Stimulated activated CD8-positive, alpha-beta memory T cell treated with anti-CD3 and anti-CD28 coated beads, Interleukin-12 subunit alpha, Interleukin-12 subunit beta, amount 100 ng/mL, for 4 hours (primary cell): ENCODE data around the gene NKX3-2.
"Not testable (repeated sequence)": the region's sequence is repeated elsewhere in the genome, so short reads cannot be mapped to it uniquely, and the experiment has no call there.

ENCODE experiments used
- DNase-seq: peaks from one replicate; pipeline ENCODE4 v3.0.0-alpha.2; 2020; ENCODE audit warnings: low read depth

Gene NKX3-2

DNA sequence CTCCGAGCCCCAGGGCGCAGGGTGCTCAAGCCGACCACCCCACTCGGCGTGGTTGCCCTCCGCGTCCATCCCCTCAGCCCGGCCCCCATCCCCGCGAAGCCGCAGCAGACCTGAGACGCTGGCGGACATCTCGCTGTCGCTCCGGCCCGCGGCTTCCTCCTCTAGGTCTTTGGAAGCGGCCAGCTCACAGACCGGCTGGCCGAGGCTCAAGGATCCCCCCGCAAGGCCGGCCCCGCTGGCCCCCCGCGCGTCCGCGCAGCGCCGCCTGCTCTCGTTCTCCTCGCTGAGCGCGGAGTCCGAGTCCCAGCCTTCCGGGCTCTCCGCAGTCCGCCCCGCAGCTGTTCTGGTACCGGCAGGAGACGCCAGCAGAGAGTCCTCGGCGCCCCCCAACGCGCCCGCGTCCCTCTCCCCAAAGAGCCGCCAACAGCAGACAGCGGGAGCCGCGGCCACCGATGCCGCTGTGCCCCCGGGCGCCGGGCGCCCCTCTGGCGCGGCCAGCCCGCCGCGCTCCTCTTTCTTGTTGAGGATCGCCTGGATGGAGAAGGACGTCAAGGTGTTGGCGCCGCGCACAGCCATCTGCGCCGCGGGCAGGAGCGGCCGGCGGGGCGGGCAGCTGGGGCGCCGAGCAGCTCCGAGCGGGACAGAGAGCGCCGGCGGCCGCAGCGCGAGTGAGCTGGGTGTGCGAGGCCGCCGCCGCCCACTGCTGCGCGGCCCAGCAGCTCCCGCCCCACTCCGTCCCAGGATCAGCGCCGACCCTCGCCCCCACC is at the start of gene NKX3-2:
Gene NKX3-2, minus strand, starts transcription at position 670 of the 767 bp plus-strand sequence. Its CDS starts 94 bp downstream, at position 576.
- no peak for DNase-seq

DNA sequence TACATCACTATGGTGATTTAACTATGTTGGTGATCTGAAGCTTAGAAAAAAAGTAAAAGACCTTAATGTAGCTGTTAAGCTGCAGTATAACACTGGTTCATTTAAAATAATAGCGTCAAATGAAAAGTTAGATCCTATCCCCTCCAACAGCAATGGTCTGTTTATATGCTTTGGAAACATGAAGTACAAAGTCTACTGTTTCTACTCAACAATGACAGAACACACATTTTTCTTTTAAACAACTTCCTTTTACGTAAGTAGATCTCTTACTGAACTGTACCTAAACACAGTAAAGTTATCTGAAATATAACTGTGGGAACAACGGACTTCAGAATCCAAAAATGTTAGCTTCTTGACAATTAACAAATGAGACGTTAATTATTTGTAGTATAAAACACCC is 47.9 kb upstream of the NKX3-2 start:
- no peak for DNase-seq

DNA sequence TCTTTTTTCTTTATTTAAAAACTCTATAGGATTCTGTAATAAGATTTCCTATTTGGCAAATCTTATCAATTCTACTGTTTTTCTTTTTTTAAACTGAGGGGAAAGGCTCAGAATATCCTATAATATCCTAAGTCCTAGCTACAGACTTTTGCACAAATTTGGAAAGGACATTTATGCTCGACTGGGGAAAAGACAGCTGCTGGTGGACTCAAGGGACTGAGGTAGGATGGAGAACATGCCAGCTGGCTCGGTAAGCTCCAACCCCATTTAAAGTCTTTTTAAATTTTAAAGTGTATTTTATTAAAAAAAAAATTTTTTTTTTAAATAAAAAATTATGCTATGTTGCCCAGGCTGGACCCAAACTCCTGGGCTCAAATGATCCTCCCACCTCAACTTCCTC is 46.5 kb upstream of the NKX3-2 start:
- DNase-seq, result no peak

DNA sequence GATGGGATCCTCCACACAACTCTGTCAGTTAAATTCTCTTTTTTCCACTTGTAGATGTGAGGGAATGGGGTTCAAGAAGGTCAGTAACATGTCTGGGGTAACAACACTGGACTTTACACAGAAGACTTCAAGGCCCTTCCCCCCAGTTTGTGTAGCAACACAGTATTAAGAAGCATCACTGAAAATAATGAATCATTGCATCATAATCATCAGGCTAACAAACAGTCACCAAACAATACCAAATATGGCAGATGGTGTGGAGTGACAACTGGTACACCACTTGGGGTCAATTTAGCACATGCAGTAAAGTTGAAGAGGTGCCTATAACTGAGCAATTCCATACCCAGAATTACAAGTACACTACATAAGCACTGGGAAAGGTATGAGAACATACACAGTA is 44.6 kb upstream of the NKX3-2 start:
- DNase-seq, result no peak

DNA sequence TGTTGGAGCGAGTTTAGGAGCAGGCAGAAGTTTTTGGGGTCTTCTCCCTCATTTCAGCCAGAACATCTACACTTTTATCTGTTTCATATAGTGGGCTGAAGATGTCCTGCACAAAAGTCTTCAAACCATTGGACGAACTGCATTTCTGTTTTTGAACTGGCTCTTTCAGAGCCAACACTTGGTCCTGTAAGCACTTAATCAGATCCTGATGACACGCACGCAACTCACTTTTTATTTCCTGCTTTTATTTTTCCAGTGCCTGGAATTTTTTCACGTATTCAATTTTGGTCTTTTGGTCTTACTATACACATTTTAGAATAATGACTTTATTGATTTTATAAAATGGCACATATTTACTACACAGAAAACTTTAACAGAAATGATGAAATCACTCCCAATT is 40.2 kb upstream of the NKX3-2 start:
- no peak for DNase-seq

DNA sequence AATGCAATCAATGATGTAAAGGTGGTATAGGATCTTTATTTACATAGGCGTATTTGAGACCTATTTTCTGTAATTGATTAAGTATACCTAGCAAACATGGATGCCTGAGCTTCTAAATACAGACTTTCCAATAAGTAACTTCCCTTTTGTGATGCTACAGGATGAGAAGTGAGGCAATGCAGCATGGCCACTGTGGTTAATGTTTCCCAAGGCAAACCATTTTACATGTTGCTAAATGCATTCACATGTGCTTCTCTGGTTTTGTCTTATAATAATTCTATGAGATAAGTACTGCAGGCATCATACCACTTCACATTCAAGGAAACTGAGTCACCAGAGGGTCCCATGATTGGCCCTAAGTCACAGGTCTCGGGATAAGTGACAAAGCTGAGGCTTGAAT is 35.7 kb upstream of the NKX3-2 start:
- DNase-seq, result no peak

DNA sequence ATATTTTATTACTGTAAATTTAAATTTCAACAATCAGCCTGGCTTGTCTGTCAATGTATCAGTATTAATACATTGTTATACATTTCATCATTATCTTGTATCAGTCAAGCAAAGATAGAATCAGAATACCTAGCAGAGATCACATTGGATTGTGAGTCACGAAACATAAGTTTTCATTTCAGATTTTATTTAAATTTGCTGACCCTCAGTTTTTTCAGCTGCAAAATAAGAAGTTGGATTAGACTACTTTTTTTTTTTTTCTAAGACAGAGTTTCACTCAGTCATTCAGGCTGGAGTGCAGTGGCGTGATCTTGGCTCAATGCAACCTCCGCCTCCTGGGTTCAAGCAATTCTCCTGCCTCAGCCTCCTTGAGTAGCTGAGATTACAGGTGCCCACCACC is 33.4 kb upstream of the NKX3-2 start:
- DNase-seq, result no peak

DNA sequence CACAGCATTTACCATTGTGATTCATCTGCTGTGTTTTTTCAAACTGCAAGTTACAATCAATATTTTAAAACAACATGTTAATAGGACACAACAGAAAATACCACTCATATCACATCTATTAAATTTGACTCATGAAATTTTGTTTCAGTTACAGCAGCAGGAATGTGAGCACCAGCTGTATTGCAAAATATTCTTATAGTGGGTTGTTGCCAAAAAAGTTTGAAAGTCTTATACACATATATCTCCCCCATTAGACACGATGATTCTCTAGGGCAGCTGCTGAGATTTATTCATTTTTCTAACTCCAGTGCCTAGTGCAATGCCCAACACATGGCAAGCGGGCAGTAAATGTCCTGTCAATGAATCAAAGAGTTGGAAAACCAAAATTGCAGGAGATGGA is 26.6 kb upstream of the NKX3-2 start:
- no peak for DNase-seq

DNA sequence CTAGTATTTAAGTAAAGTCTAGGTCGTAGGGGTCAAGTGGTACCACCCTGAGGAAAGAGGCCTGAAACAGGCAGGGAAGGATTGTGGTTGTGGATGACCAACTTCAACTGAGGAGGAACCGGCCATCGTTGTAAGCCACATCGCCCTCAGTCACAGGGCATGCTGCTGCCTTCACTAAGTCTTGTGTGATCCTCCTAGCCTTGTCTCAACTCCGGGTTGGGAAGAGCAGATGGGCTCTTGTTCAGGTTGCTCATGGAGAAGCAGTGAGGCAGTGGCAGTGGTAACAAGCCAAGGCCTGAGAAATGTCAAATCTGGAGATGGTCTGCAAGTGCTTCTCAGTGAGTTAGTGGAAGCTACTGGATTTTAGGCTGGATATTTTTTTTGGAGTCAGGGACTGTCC is 22.8 kb upstream of the NKX3-2 start:
- DNase-seq, result no peak

DNA sequence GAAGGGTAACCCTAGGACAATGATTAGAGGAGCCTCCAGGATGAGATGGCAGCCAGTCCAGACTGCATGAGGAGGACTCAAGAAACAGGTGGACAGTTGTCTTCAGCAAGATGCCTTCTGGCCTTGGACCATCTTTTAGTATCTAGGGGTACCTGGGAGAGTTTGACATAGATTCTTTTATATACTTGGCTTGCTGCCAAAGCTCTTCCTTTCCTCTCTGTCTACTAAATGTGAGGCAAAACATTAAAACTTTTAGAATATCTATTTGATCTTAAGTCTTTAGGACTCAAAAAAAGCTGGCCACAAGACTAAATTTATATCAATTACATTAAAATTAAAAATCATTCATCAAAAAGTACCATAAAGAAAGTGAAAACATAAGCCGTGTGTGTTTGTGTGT is 18.6 kb upstream of the NKX3-2 start:
- DNase-seq, result no peak

DNA sequence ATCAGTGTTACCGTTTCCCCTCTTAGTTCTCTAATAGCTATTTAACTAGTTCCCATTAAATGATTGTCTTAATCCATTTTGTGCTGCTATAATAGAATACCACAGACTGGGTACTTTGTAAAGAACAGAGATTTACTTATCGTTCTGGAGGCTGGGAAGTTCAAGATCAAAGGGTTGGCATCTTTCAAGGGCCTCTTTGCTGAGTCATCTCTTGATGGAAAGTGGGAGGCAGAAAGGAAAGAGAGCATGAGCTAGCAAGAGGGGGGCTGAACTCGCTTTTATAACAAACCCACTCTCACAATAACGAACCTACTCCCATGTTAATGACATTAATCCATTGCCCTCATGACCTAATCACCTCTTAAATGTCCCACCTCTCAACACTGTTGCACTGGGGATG is 17.4 kb upstream of the NKX3-2 start:
- DNase-seq, result no peak

DNA sequence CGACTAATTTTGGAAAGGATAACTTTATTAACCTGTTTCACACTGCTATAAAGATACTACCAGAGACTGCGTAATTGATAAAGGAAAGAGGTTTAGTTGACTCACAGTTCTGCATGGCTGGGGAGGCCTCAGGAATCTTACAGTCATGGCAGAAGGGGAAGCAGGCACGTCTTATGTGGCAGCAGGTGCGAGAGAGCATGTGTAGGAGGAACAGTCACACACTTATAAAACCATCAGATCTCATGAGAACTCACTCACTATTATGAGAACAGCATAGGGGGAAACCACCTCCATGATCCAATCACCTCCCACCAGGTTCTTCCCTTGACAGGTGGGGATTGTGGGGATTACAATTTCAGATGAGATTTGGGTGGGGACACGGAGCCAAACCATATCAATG is 15.8 kb upstream of the NKX3-2 start:
- not testable (repeated sequence) for DNase-seq

DNA sequence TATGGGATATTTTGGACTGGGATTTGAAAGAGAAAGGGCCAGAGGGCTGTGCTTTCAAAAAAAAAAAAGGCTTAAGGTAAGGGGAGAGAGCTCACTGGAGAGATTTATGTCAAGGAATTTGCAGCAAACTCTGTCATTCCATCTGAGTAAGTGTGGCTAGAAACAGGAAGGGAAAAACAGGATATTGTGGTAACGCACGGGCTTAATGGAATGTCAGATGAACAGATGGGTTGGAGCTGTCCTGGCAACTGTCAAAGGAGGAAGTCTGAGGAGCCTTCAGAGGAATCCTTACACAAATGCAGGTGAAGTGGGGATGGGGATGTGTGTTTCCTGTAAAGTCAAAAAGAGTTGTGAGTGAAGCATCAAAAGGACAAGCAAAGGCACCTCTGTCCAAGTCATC is 15.1 kb upstream of the NKX3-2 start:
- DNase-seq, result no peak

DNA sequence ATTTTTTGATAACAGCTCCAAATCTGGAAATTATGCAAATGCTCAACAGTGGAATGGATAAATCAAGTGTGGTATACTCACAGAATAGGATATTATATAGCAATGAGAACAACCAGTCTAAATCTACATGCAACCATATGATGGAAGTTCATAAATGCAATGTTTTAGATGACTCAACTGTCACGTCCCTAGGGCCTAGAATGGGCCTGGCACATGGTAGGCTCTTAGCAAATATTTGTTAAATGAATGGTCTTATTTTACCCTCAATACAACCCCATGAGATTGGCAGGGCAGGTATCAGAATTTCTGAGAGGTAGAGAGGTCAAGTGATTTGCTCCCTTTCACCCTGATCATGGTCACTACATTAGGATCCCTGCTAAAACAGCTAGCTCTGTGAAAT is 14.6 kb upstream of the NKX3-2 start:
- DNase-seq, result no peak

DNA sequence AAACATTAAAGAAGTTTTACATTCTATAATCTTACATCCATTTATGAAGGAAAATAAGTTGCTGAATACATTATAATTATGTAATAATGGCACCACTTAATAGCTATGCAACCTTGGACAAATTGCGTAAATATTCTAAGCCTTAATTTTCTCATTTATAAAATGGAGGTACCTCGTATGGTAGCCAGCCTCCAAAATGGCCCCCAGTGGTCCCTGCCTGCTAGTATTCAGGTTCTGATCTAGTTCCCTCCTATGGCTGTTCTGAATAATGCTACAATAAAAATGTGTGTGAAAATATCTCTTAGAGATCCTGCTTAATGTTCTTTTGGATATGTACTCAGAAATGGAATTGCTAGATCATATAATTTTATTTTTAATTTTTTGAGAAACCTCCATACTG is 11.0 kb upstream of the NKX3-2 start:
- DNase-seq, result no peak

DNA sequence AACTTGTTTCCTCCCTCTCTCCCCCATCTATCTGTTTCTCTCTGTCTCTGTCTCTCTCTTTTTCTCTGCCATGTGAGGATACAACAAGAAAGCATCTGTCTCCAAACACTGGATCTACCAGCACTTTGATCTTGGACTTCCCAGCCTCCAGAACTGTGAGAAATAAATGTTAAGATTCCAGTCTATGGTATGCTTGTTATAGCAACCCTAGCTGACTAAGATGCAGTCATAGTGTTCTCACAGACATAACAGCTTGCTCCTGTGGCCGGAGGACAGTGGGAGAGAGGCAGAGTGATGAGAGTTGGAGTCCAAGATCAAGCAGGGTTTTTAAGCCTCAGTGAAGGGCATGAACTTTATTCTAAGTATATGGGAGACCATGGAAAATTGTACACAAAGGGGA is 8.8 kb upstream of the NKX3-2 start:
- no peak for DNase-seq

DNA sequence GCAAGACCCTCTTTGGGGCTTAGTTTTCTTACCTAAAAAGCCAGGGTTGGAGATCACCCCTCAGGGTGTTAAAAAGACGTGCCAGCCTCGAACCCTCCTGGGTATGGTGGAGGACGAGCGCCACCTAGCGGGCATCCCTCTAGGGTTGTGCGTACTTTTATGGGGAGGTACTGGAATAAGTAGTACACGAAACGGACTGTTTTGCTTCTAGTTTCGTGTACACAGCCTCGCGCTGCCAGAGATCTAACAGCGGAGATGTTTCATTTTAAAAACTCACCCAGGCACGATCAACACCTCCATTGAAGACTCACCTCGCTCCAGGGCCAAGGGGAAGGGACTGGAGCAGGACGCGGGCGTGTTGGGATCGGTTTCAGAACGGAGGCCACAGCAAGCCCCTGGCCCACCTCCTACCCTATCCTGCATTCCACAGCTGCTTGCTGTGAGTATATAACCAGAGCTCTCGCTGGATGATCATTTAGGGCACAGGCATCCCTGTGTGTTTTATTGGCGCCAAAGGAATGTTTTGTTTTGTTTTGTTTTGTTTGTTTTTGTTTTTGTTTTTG is 4.8 kb upstream of the NKX3-2 start:
- DNase-seq, result peak; percentile 64

DNA sequence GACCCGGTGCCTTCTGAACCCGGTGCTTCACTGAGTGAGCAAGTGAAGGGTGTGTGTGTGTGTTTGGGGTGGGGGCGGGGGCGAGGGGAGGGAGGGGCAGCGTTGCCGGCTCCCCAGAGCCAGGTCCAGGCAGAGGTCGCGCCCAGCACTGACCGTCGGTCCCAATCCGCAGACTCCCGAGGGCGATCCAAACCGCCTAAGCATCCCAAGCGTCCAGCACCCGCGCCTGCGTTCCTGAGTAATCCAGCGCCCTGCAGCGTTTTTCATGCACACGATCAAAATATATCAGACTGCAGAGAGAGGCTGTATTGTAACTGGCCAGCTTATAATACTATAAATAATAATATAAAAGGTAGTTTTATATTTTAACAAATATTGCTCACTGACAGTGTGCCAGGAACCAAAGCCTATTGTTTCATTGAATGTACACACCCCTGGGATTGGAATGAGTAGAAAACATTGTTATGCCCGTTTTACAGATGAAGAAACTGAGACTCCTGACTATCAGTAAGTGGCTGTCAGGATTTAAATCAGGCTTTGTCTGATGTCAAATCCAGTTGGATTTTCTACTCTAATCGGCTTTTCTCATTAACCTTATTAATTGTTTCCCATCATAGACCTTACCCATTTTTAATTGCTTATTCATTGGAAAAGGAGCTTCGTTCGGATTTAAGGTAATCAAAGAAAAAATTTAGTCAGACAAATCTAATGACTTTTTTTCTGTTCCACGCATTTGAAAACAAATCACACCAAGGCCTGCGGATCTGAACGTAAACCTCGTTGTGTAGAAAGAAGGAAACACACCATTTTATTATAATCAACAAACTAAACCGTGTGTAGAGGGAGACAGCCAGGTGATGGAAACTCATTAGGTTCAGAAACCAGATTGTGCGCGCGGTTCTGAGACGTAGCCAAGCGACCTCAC is 4.0 kb upstream of the NKX3-2 start:
- DNase-seq, result no peak

DNA sequence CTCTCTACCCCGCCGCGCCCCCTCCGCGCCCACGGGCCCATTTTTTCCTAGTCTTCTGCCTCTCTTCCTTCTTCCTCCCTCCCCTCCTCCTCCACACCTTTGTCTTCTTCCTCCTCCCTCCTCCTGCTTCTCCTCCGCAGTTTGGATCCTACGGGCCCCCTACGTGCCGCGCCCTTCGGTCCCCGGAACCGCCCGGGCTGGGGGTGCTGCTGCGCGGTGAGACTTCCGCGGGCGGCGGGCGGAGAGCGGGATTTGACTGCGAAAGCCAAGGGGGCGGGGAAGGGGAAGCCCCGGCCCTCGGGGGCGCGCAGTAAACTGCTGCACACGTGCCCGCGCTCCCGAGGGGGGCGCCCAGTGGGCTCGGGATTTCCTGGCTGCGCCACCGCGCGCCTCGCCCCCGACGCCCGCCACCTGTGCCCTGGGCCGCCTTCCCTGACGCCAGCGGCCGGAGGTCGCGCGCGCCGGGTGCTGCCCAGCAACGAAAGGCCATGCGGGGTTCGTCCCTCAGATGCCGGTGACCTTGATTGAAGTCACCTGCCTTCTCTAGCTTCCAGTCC is 3.3 kb upstream of the NKX3-2 start:
- DNase-seq, result no peak

DNA sequence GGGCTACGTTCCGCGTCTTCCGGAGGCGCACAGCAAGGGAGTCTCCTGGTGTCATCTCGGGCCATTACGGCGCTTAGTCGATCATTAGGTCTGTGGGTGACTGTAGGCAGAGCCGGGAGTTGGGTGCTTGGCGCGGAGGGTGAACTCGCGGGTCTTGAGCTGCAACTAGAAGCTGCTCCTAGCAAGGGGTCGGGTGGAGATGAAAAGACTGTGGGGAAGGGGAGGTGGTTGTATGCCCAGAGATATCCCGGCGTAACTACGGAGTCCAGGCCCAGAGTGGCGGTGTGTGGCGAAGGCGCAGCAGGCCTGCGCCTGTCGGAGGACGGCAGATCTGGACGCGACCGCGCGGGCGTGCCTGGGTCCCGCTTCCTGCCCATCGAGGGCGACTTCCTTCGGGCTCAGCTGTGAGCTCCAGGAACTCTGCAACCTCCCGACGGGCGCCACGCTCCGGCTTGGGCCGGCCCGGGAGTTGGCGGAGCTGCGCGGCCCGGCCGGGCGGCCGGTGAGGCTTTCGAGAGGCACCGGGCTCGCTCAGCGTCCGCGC is 2.7 kb upstream of the NKX3-2 start:
- DNase-seq, result no peak

DNA sequence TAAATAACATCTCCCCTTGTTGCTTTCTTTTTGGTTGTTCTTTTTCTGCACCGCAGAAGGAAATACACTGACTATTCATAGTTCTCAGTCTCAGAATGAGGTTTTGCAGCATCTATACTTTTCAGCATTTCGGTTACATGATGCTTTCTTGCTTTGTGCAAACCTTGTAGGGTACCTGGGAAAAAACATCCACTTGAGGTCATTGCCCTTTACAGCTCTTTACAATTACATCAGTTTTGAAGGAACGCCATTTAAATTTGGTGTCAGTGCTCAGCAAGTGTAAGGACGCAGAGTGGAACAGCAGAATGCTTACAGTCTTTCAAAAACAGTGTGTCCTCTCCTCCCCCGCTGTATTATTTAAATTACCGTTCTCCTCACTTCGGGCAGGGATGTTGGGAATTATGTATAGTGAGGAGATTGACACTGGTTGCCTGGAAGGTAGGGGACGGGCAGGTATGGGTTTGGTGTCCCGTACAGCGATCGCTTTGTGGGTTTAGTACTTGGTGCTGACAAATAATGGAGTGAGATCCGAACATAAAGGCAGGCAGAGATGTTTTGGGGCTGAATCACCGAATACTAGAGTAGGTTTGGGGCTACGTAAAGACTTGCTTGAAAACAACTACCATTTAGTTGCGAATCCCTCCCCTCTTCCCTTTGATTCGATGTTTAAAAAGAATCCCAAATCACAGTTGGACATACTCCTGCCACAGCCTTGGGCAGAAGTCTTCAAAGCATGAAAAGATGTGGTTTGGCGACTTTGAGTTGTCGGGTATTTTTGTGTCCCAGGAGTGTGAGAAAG is 2.0 kb upstream of the NKX3-2 start:
- DNase-seq, result no peak

DNA sequence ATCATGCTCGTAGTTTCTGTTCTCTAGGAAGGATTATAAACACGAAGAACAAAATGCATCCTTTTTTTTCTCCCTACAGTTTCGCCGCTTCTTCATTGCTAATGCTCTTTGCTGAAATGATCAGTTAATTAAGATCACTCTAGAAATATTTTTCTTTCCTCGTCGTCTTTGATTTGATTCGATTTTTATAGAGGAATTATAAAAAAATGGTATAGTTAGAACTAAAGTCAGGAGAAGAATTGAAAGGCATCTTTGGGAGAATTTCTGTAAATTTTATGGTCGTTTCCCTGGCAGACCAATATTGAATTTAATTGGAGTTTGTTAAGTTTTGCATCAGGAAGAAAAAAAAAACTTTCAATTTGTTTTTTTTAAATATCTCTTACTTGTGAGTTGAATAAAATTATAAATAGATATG is 1.1 kb upstream of the NKX3-2 start:
- no peak for DNase-seq
